HepG2 (cell line): ENCODE measurements around the gene PIEZO2. TPM values are rescaled to one million over a fixed set of nuclear protein-coding genes. Genes with fewer than 3 reads are reported as not detected.
A peak's percentile ranks its signal among the peaks of the same experiment; 100 is the strongest.

Experiments used
- ATAC-seq: fragments of 200-7000 bp; cut with Tn5 transposase; 3 replicates; pipeline ENCODE4 v1.9.1; 2020; ENCODE audit warnings: mild to moderate bottlenecking, moderate library complexity
- BruUV-seq: library from RNA; stranded (reverse); fragments of 400-500 nt; replicated peaks from 2 replicates; lab custom pipeline; 2021; lab: Mats Ljungman, UMichigan
- CTCF ChIA-PET: fragments of 300-600 bp; formaldehyde crosslinking; extraction: SDS; loops from one replicate; lab custom pipeline; 2021; ENCODE audit warnings: low total read pairs, inconsistent platforms, low intra/inter-chr PET ratio; lab: Yijun Ruan, JAX
- POLR2A ChIA-PET: fragments of 350-600 bp; sonication (Branson Sonifier 250); formaldehyde crosslinking; loops from one replicate; lab custom pipeline; 2020; ENCODE audit warnings: antibody characterized with exemption, inconsistent platforms; lab: Yijun Ruan, JAX
- DNase-seq: peaks from one replicate; pipeline ENCODE4 v3.0.0-alpha.2; 2015; ENCODE audit warnings: low spot score
- FAIRE-seq: peaks from 3 replicates; lab custom pipeline; 2011; peaks lifted over from hg19 to GRCh38; lab: Jason Lieb, UNC
- H2AFZ ChIP-seq: one replicate; pipeline ENCODE4 v1.6.1; 2011; ENCODE audit warnings: low read length, inconsistent platforms
- H3K27ac ChIP-seq: fragments of 300-600 bp; 3 replicates; pipeline ENCODE4 v1.8.0; 2011; ENCODE audit warnings: mixed run types, mild to moderate bottlenecking, mixed read lengths, low read length, inconsistent platforms; ENCODE audit not compliant: insufficient read depth; ENCODE audit errors: extremely low read length
- H3K27me3 ChIP-seq, 2 experiments: fragments of 200-600 bp in 1 of 2; 2 replicates in 1 of 2; 3 replicates in 1 of 2; pipeline versions ENCODE4 v1.6.0 to v1.8.0; 2011; ENCODE audit warnings: low read length in 2 of 2, mild to moderate bottlenecking in 2 of 2, moderate library complexity in 2 of 2, inconsistent platforms in 1 of 2; ENCODE audit not compliant: insufficient read depth in 2 of 2, control insufficient read depth in 1 of 2
- H3K36me3 ChIP-seq, 2 experiments: fragments of 200-600 bp in 1 of 2; replicated peaks in 1 of 2; 2 replicates in 1 of 2; 3 replicates in 1 of 2; pipeline versions ENCODE4 v1.5.1 to v1.8.0; 2011; ENCODE audit warnings: low read length in 2 of 2, inconsistent platforms in 1 of 2; ENCODE audit not compliant: insufficient read depth in 2 of 2, control insufficient read depth in 1 of 2
- H3K4me1 ChIP-seq: 2 replicates; pipeline ENCODE4 v1.5.1; 2012; ENCODE audit warnings: low read length, inconsistent platforms; ENCODE audit not compliant: insufficient read depth
- H3K4me2 ChIP-seq: 2 replicates; pipeline ENCODE4 v1.6.0; 2011; ENCODE audit warnings: low read depth, low read length, inconsistent platforms
- H3K4me3 ChIP-seq, 3 experiments: fragments of 200-600 bp in 1 of 3; sonication (generic), shearing (Covaris generic) in 1 of 3; replicated peaks in 1 of 3; 2 replicates each; pipeline ENCODE4 v1.5.1; 2011 to 2016; ENCODE audit warnings: low read length in 3 of 3, inconsistent platforms in 2 of 3, low read depth in 2 of 3, mild to moderate bottlenecking in 2 of 3, control low read depth in 1 of 3, mixed read lengths in 1 of 3; ENCODE audit not compliant: insufficient read depth in 1 of 3
- H3K79me2 ChIP-seq: one replicate; pipeline ENCODE4 v1.6.1; 2011; ENCODE audit warnings: low read length, inconsistent platforms; ENCODE audit not compliant: insufficient read depth
- H3K9ac ChIP-seq: 2 replicates; pipeline ENCODE4 v1.6.0; 2011; ENCODE audit warnings: mild to moderate bottlenecking, low read depth, low read length, inconsistent platforms; ENCODE audit not compliant: insufficient read depth
- H3K9me3 ChIP-seq: 2 replicates; pipeline ENCODE4 v1.5.1; 2012; ENCODE audit warnings: mild to moderate bottlenecking, low read length
- H4K20me1 ChIP-seq: 2 replicates; pipeline ENCODE4 v1.6.0; 2011; ENCODE audit warnings: inconsistent platforms, mild to moderate bottlenecking, low read length, moderate library complexity; ENCODE audit not compliant: insufficient read depth
- ARID5B ChIP-seq: IDR thresholded peaks from 2 replicates; pipeline ENCODE4 v1.4.0; 2020; ENCODE audit warnings: mild to moderate bottlenecking, missing genetic modification reagents
- CEBPB ChIP-seq: IDR thresholded peaks from 2 replicates; pipeline ENCODE4 v1.6.1; 2011; ENCODE audit warnings: low read depth, low read length, improper control_type of control experiment, borderline replicate concordance
- SMAD9 ChIP-seq: sonication (generic); formaldehyde crosslinking; IDR thresholded peaks from 2 replicates; pipeline ENCODE4 v1.5.1; 2020; ENCODE audit warnings: mild to moderate bottlenecking, missing genetic modification reagents
- WGBS: methylation state at CpG from one replicate; pipeline ENCODE4 v1.1.6; 2017; ENCODE audit warnings: low lambda C conversion rate; 5-methylcytosine and 5-hydroxymethylcytosine counted together
- in situ Hi-C: cut with HindIII; loops from 2 replicates; pipeline ENCODE4 v1.10.0; 2017; ENCODE audit warnings: low pct_unique_long_range_greater_than_20kb; ENCODE audit not compliant: extremely low pct_ligation_motif_present
- intact Hi-C: fragments of 100-400 bp; cut with micrococcal nuclease; formaldehyde crosslinking; loops from one replicate; pipeline ENCODE4 v1.10.0; 2022; ENCODE audit not compliant: unreplicated experiment
- polyA plus RNA-seq, 8 experiments: library from polyadenylated mRNA; depleted of rRNA in 3 of 8; stranded (reverse) in 7 of 8; unstranded in 1 of 8; fragments of >200 nt; fragmentation: Illumina TruSeq in 4 of 8; extraction: Trizol in 4 of 8; gene quantifications; 2 replicates each; pipeline versions ENCODE4 v1.2.1 to v1.2.3, GENCODE V29; 2011 to 2016; ENCODE audit warnings: low read depth in 4 of 8, missing spikeins in 1 of 8, mixed read lengths in 1 of 8; ENCODE audit not compliant: insufficient read depth in 1 of 8
- total RNA-seq, 5 experiments: library from RNA; depleted of rRNA; stranded (reverse); fragments of >200 nt; fragmentation: Illumina TruSeq; extraction: Trizol; gene quantifications; 2 replicates each; pipeline ENCODE4 v1.2.3, GENCODE V29; 2016; ENCODE audit warnings: low read depth in 1 of 5

The PIEZO2 gene
- total and polyA plus RNA-seq, 2 of the 13 experiments (the other 11 are each of a cell fraction or from before 2014, with no cell fraction given): 15.2 to 27.2 TPM

GRCh38 chr18:11040823-11041656 lies 108.3 kb downstream of the PIEZO2 start (continued):
- TF ChIP-seq ARID5B (CRISPR knock-in tag): peak; percentile 78; the same call in 1 of the 2 replicates

DNA sequence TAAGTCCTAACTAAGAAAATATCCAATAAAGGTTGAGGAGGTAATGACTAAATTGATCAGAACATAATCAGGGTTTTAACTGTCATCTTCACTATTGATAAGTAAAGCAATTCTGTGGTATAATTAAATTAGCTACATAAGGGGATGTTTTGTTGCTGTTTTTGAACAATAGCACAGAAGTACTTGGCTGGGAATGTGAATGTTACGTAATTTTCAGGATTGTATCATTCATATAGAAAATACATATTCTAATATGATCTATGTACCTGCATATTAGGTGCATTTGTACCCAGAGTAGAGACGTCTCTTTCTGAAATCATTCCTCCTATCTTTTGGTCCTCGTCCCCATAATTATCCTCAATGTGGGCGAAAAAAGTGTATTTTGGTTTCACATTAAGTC lies 109.0 kb downstream of the PIEZO2 start:
- ATAC-seq: no peak
- Histone ChIP-seq H3K4me1 (peaks cover 68% of the 10 kb centered on the region), H3K9ac (no peak overlapping the region), H3K9me3 (peaks cover 8% of the 10 kb centered on the region), H3K27ac (no peak overlapping the region), H2AFZ (no peak overlapping the region), H3K36me3 (no peaks in the 10 kb centered on the region; a peak in 1 of 5 replicates), H3K79me2 (peaks cover under 1% of the 10 kb centered on the region), H3K4me2 (peak overlapping the region; percentile 81; the same call in 1 of the 2 replicates), H3K27me3 (no peaks in the 10 kb centered on the region), H3K4me3 (no peak overlapping the region), H4K20me1 (no peaks in the 10 kb centered on the region)
- POLR2A ChIA-PET: interaction anchor here (1.7 to 2.9 kb wide), 4 partner anchors 15 to 189 kb away, joined by 6 to 18 read pairs (median 8); no protein-coding TSS in a partner anchor
- BruUV-seq: no TSS peak
- 53% methylated on average over 4 of the region's 4 CpGs for WGBS
- no peak for DNase-seq
- CTCF ChIA-PET: interaction anchor here (0.7 to 2.4 kb wide), 4 partner anchors 35 to 253 kb away, joined by 3 to 25 read pairs (median 5); no protein-coding TSS in a partner anchor
- intact Hi-C loops: loop anchor here (2.0 to 5.0 kb wide), 3 partner anchors 82 to 114 kb away; no protein-coding TSS in a partner anchor
- TF ChIP-seq SMAD9 (CRISPR knock-in tag): no peak
- TF ChIP-seq CEBPB: peak; percentile 17; the same call in 1 of the 2 replicates
- in situ Hi-C loops: loop anchor here (5.0 to 10.0 kb wide), 3 partner anchors 74 to 188 kb away; partner anchors contain the start of gene PIEZO2
- no peak for FAIRE-seq
